Transverse colon (tissue), 4 donors: ENCODE measurements around the gene DGUOK. TPM values are rescaled to one million over a fixed set of nuclear protein-coding genes. Genes with fewer than 3 reads are reported as not detected.
"Not testable (repeated sequence)": the region's sequence is repeated elsewhere in the genome, so short reads cannot be mapped to it uniquely, and the experiment has no call there.

Experiments used
- DNase-seq: peaks from one replicate; pipeline ENCODE4 v3.0.0-alpha.2; 2019
- H3K27ac ChIP-seq, 4 donors: fragments of 200-600 bp; sonication (generic); 2 replicates each; pipeline ENCODE4 v1.5.1; 2016 to 2018; ENCODE audit warnings: inconsistent platforms in 4 of 4
- H3K27me3 ChIP-seq: fragments of 200-600 bp; sonication (generic); 2 replicates; pipeline ENCODE4 v1.5.1; 2017; ENCODE audit warnings: inconsistent platforms
- H3K36me3 ChIP-seq, 4 donors: fragments of 200-600 bp; sonication (generic); 2 replicates each; pipeline ENCODE4 v1.5.1; 2017 to 2019; ENCODE audit warnings: inconsistent platforms in 4 of 4
- H3K4me1 ChIP-seq, 4 donors: fragments of 200-600 bp; sonication (generic); 2 replicates each; pipeline ENCODE4 v1.5.1; 2017 to 2020; ENCODE audit warnings: inconsistent platforms in 4 of 4
- H3K4me3 ChIP-seq, 4 donors: fragments of 200-600 bp; sonication (generic); 1 replicate in 1 of 4; 2 replicates in 3 of 4; pipeline versions ENCODE4 v1.5.1 to v1.6.1; 2017 to 2019; ENCODE audit warnings: inconsistent platforms in 4 of 4
- H3K9me3 ChIP-seq, 2 donors: fragments of 200-600 bp; sonication (generic); 2 replicates each; pipeline ENCODE4 v1.5.1; 2017 to 2019; ENCODE audit warnings: inconsistent platforms in 2 of 2
- EP300 ChIP-seq: sonication (generic); formaldehyde crosslinking; IDR thresholded peaks from one replicate; pipeline ENCODE4 v1.6.1; 2017; ENCODE audit warnings: antibody characterized with exemption, low read depth
- POLR2A ChIP-seq: fragments of 450-650 bp; IDR thresholded peaks from one replicate; pipeline ENCODE4 v1.6.1; 2016; ENCODE audit warnings: antibody characterized with exemption, mild to moderate bottlenecking, moderate library complexity
- POLR2AphosphoS5 ChIP-seq, 3 donors: sonication (generic); formaldehyde crosslinking; IDR thresholded peaks; one replicate each; pipeline ENCODE4 v1.6.1; 2016; ENCODE audit warnings: antibody characterized with exemption in 3 of 3
- WGBS, 2 donors: methylation state at CpG; one replicate each; pipeline ENCODE4 v1.1.5; 2018; ENCODE audit warnings: low coverage in 1 of 2; 5-methylcytosine and 5-hydroxymethylcytosine counted together
- in situ Hi-C, 4 donors: fragments of 200-750 bp; cut with MboI; loops; one replicate each; pipeline versions ENCODE4 v1.15.0 to v1.15.1; 2017; ENCODE audit warnings: low sequenced_read_pairs in 3 of 4, low pct_ligation_motif_present in 1 of 4, low pct_unique_long_range_greater_than_20kb in 1 of 4
- intact Hi-C: fragments of 100-400 bp; cut with DNase I; formaldehyde crosslinking; loops from one replicate; pipeline ENCODE4 v1.15.1; 2023; ENCODE audit warnings: low total_unique reads
- total RNA-seq, 4 donors: library from RNA; depleted of rRNA; stranded (reverse); fragments of >200 nt; gene quantifications; one replicate each; pipeline ENCODE4 v1.1.0, GENCODE V29; 2016
- TF ChIP-seq, protein P1 (sequence below), 5 experiments: fragments of 200-600 bp in 3 of 5; fragments of 450-650 bp in 2 of 5; sonication (generic) in 3 of 5; IDR thresholded peaks; 1 replicate in 2 of 5; 2 replicates in 3 of 5; pipeline ENCODE4 v1.5.1; 2016 to 2017; ENCODE audit warnings: antibody characterized with exemption in 5 of 5, inconsistent platforms in 3 of 5, mild to moderate bottlenecking in 2 of 5, moderate library complexity in 1 of 5

DGUOK gene
- total RNA-seq, 4 donors from 2014 or later = 27.3 to 49.7 (median 40.3) TPM

DNA sequence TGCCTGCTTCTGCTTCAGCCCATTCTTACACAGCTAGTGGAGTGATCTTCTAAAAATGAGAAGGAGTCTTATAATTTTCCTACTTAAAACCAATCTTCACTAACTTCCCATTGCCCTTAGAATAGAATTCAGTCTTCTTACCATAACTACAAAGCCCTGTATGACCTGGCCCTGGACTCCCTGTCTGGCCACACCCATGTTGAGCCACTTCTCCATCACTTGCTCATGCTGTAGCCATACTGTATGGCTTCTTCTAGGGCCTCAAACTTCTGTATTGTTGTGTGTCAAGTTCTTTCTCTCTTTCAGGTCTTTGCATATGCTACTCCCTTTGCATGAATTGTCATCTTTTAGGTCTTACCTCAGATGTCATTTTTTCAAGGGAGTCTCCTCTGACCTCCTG lies 11.2 kb downstream of the DGUOK start:
- no peak for TF ChIP-seq POLR2A
- TF ChIP-seq, protein P1, sequence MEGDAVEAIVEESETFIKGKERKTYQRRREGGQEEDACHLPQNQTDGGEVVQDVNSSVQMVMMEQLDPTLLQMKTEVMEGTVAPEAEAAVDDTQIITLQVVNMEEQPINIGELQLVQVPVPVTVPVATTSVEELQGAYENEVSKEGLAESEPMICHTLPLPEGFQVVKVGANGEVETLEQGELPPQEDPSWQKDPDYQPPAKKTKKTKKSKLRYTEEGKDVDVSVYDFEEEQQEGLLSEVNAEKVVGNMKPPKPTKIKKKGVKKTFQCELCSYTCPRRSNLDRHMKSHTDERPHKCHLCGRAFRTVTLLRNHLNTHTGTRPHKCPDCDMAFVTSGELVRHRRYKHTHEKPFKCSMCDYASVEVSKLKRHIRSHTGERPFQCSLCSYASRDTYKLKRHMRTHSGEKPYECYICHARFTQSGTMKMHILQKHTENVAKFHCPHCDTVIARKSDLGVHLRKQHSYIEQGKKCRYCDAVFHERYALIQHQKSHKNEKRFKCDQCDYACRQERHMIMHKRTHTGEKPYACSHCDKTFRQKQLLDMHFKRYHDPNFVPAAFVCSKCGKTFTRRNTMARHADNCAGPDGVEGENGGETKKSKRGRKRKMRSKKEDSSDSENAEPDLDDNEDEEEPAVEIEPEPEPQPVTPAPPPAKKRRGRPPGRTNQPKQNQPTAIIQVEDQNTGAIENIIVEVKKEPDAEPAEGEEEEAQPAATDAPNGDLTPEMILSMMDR (IDR thresholded peaks at IDR 0.05) = no peak
- no peak for TF ChIP-seq POLR2AphosphoS5 (IDR thresholded peaks at IDR 0.05)
- no peak for TF ChIP-seq EP300
- Histone ChIP-seq H3K4me3 (no peak overlapping the region), H3K9me3 (no peaks in the 10 kb centered on the region), H3K4me1 (peaks cover 0 to 14% (median 0%) of the 10 kb centered on the region in 4 donors), H3K27ac (no peak overlapping the region), H3K36me3 (no peaks in the 10 kb centered on the region), H3K27me3 (no peaks in the 10 kb centered on the region)
- DNase-seq = no peak
- intact Hi-C loops (no loop called here), in situ Hi-C loops (no loop called here)

- peaks cover 0 to 14% (median 0%) of the 10 kb centered on the region in 4 donors for H3K4me1 ChIP-seq
- H3K9me3 ChIP-seq = no peaks in the 10 kb centered on the region
- intact Hi-C loops = no loop called here
- no peaks in the 10 kb centered on the region for H3K36me3 ChIP-seq
- H3K27me3 ChIP-seq = no peaks in the 10 kb centered on the region
- no peak for TF ChIP-seq POLR2A
- no peak for TF ChIP-seq POLR2AphosphoS5 (IDR thresholded peaks at IDR 0.05)
- TF ChIP-seq EP300 = no peak
- in situ Hi-C loops = no loop called here
- DNase-seq = no peak
- WGBS, 2 donors = 87% methylated on average over 3 to 5 of the region's 5 CpGs
- no peak overlapping the region for H3K4me3 ChIP-seq
- no peak overlapping the region for H3K27ac ChIP-seq
These were observed 12.2 kb downstream of the DGUOK start for GRCh38 chr2:73938718-73939352.

- Histone ChIP-seq H3K27me3 (no peaks in the 10 kb centered on the region), H3K9me3 (no peaks in the 10 kb centered on the region), H3K4me1 (peaks cover 0 to 14% (median 0%) of the 10 kb centered on the region in 4 donors), H3K36me3 (no peaks in the 10 kb centered on the region), H3K4me3 (no peak overlapping the region), H3K27ac (no peak overlapping the region)
- intact Hi-C loops = no loop called here
- TF ChIP-seq, protein P1 (IDR thresholded peaks at IDR 0.05) = no peak
- TF ChIP-seq POLR2A (no peak), POLR2AphosphoS5 (IDR thresholded peaks at IDR 0.05) (no peak)
- in situ Hi-C loops = no loop called here
- 89% methylated on average over 2 of the region's 2 CpGs; no CpG with 5 or more reads in 1 of the 2 donors for WGBS, 2 donors
- DNase-seq = no peak
These were observed 12.7 kb downstream of the DGUOK start for GRCh38 chr2:73939419-73939818.

- DNase-seq, H3K9me3 ChIP-seq, H3K27ac ChIP-seq, H3K4me3 ChIP-seq, H3K36me3 ChIP-seq, H3K27me3 ChIP-seq, intact Hi-C loops, in situ Hi-C loops: not testable (repeated sequence)
- 93% methylated on average over 1 of the region's 1 CpG; no CpG with 5 or more reads in 1 of the 2 donors for WGBS, 2 donors
- peaks cover 0 to 14% (median 0%) of the 10 kb centered on the region in 4 donors for H3K4me1 ChIP-seq
These were observed 13.4 kb downstream of the DGUOK start for GRCh38 chr2:73940066-73940465.

DNA sequence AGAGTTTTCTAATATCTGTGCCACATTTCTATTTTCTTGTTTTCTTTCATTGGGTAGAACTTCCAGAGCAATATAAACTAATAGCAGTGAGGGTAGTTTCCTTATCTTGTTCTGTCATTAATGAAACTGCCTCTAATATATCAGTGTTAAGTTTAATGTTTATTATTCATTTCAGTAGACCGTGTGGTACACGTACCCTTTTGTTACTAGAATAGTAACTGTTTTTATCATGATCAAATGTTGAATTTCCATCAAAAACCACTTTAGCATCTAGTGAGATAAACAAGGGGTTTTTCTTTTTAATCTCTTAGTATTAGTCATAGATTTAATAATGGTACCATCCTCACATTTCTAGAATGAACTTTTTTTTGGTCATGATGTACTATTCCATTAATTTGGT lies 16.0 kb downstream of the DGUOK start:
- Histone ChIP-seq H3K9me3 (no peaks in the 10 kb centered on the region), H3K4me1 (peaks cover 0 to 10% (median 0%) of the 10 kb centered on the region in 4 donors), H3K36me3 (peaks cover 0 to 15% (median 9%) of the 10 kb centered on the region in 4 donors), H3K27ac (no peak overlapping the region), H3K4me3 (no peak overlapping the region), H3K27me3 (no peaks in the 10 kb centered on the region)
- in situ Hi-C loops (no loop called here), intact Hi-C loops (no loop called here)
- no peak for TF ChIP-seq EP300
- no peak for TF ChIP-seq POLR2AphosphoS5 (IDR thresholded peaks at IDR 0.05)
- no peak for TF ChIP-seq POLR2A
- TF ChIP-seq, protein P1 (IDR thresholded peaks at IDR 0.05) = no peak
- DNase-seq = no peak
- WGBS, 2 donors = 61 to 76% methylated on average over 2 of the region's 2 CpGs
